ENCODE data around the gene NFATC3.

Gene NFATC3

GRCh38 chr16:68249371-68249770 is 164.2 kb downstream of the NFATC3 start:
- TF ChIP-seq POLR2A (IDR thresholded peaks at IDR 0.05; ENCODE audit: low read depth, low read length) (no peak), TAF1 (IDR thresholded peaks at IDR 0.05; ENCODE audit: borderline replicate concordance, low read depth, low read length) (no peak), POLR2AphosphoS5 (IDR thresholded peaks at IDR 0.05; ENCODE audit: low read depth, low read length) (no peak)
- FAIRE-seq (no peak), DNase-seq (ENCODE audit: insufficient read length) (no peak)

- TF ChIP-seq TAF1 (IDR thresholded peaks at IDR 0.05; ENCODE audit: borderline replicate concordance, low read depth, low read length) (no peak), POLR2A (IDR thresholded peaks at IDR 0.05; ENCODE audit: low read depth, low read length) (no peak), POLR2AphosphoS5 (IDR thresholded peaks at IDR 0.05; ENCODE audit: low read depth, low read length) (no peak)
- FAIRE-seq (no peak), DNase-seq (ENCODE audit: insufficient read length) (no peak)
Observed at GRCh38 chr16:68250951-68251350, 165.8 kb downstream of the NFATC3 start.

DNA sequence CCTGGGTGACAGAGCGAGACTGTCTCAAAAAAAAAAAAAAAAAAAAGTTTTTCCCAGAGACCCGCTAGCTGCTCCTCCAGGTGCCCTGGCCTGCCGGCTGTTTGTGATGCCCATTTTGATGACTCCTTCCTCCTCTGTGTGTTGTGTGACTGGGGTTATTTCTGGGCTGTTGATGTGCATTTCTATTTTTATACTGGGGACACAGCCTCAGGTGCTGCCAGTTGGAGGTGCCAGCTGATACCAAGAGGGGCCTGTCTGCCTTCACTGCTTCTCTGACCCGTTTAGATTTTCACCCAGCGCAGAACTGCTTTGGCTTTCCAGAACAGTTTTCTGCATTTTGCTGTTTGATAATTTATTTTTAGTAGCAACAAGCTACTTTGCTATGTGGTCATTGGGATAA is 166.7 kb downstream of the NFATC3 start:
- DNase-seq (ENCODE audit: insufficient read length) = no peak
- TF ChIP-seq TAF1 (IDR thresholded peaks at IDR 0.05; ENCODE audit: borderline replicate concordance, low read depth, low read length) = no peak
- no peak for FAIRE-seq

GRCh38 chr16:68252383-68252782 is 167.2 kb downstream of the NFATC3 start:
- FAIRE-seq = no peak
- DNase-seq (ENCODE audit: insufficient read length) = no peak
- no peak for TF ChIP-seq TAF1 (IDR thresholded peaks at IDR 0.05; ENCODE audit: borderline replicate concordance, low read depth, low read length)
- no peak for TF ChIP-seq POLR2A (IDR thresholded peaks at IDR 0.05; ENCODE audit: low read depth, low read length)
- no peak for TF ChIP-seq POLR2AphosphoS5 (IDR thresholded peaks at IDR 0.05; ENCODE audit: low read depth, low read length)

DNA sequence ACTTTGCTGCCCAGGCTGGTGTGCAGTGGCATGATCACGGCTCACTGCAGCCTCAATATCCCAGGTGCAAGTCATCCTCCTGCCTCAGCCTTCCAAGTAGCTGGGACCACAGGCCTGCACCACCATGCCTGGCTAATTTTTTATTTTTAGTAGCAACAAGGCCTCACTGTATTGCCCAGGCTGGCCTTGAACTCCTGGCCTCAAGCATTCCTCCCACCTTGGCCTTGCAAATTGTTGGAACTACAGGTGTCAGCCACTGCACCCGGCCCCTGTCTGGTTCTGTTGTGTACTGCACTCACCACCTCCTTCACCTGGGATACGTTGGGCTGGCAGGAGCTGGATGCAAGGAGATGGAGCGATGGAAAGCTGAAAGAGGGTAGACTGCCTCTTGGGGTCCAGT is 168.6 kb downstream of the NFATC3 start:
- FAIRE-seq (no peak), DNase-seq (ENCODE audit: insufficient read length) (no peak)
- TF ChIP-seq TAF1 (IDR thresholded peaks at IDR 0.05; ENCODE audit: borderline replicate concordance, low read depth, low read length) = no peak
- TF ChIP-seq POLR2AphosphoS5 (IDR thresholded peaks at IDR 0.05; ENCODE audit: low read depth, low read length) = no peak
- TF ChIP-seq POLR2A (IDR thresholded peaks at IDR 0.05; ENCODE audit: low read depth, low read length) = no peak

DNA sequence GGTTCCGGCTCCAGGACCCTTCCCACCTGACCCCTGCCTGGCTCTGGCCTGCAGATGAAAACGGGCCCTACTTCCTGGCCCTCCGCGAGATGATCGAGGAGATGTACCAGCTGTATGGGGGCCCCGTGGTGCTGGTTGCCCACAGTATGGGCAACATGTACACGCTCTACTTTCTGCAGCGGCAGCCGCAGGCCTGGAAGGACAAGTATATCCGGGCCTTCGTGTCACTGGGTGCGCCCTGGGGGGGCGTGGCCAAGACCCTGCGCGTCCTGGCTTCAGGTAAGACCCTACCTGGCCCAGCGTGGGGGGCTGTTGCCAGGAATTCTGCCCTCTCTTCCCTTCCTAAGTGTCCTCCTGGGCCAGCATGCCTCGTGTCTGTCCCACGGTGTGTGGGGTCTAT is 170.5 kb downstream of the NFATC3 start:
- FAIRE-seq (no peak), DNase-seq (ENCODE audit: insufficient read length) (no peak)
- no peak for TF ChIP-seq POLR2A (IDR thresholded peaks at IDR 0.05; ENCODE audit: low read depth, low read length)

GRCh38 chr16:68257251-68257905 is 172.2 kb downstream of the NFATC3 start:
- FAIRE-seq = peak; percentile 79
- TF ChIP-seq POLR2A (IDR thresholded peaks at IDR 0.05; ENCODE audit: low read depth, low read length) (no peak), POLR2AphosphoS5 (IDR thresholded peaks at IDR 0.05; ENCODE audit: low read depth, low read length) (no peak; the same call in 1 of the 2 replicates), TAF1 (IDR thresholded peaks at IDR 0.05; ENCODE audit: borderline replicate concordance, low read depth, low read length) (no peak)
- peak; percentile 83 for DNase-seq (ENCODE audit: insufficient read length)

- no peak for DNase-seq (ENCODE audit: insufficient read length)
- no peak for TF ChIP-seq TAF1 (IDR thresholded peaks at IDR 0.05; ENCODE audit: borderline replicate concordance, low read depth, low read length)
- no peak for TF ChIP-seq POLR2A (IDR thresholded peaks at IDR 0.05; ENCODE audit: low read depth, low read length)
- no peak for TF ChIP-seq POLR2AphosphoS5 (IDR thresholded peaks at IDR 0.05; ENCODE audit: low read depth, low read length)
- FAIRE-seq = peak; percentile 62
Observed at GRCh38 chr16:68257906-68258800, 173.0 kb downstream of the NFATC3 start.

GRCh38 chr16:68259007-68259825 is 174.0 kb downstream of the NFATC3 start:
- no peak for FAIRE-seq
- no peak for DNase-seq (ENCODE audit: insufficient read length)
- TF ChIP-seq POLR2AphosphoS5 (IDR thresholded peaks at IDR 0.05; ENCODE audit: low read depth, low read length) (no peak), POLR2A (IDR thresholded peaks at IDR 0.05; ENCODE audit: low read depth, low read length) (no peak), TAF1 (IDR thresholded peaks at IDR 0.05; ENCODE audit: borderline replicate concordance, low read depth, low read length) (no peak)

GRCh38 chr16:68263559-68264127 is 178.5 kb downstream of the NFATC3 start:
- FAIRE-seq = no peak
- no peak for DNase-seq (ENCODE audit: insufficient read length)
- TF ChIP-seq POLR2AphosphoS5 (IDR thresholded peaks at IDR 0.05; ENCODE audit: low read depth, low read length) (no peak), TAF1 (IDR thresholded peaks at IDR 0.05; ENCODE audit: borderline replicate concordance, low read depth, low read length) (0 out of 2 replicates have a peak, but pooled peaks have one; percentile 13)
